HepG2 (cell line): ENCODE data around the gene TMPO. TPM values are rescaled to one million over a fixed set of nuclear protein-coding genes. Genes with fewer than 3 reads are reported as not detected.

Experiments
- ATAC-seq: fragments of 200-7000 bp; cut with Tn5 transposase; 3 replicates; pipeline ENCODE4 v1.9.1; 2020; ENCODE audit warnings: mild to moderate bottlenecking, moderate library complexity
- BruUV-seq: library from RNA; stranded (reverse); fragments of 400-500 nt; replicated peaks from 2 replicates; lab custom pipeline; 2021; lab: Mats Ljungman, UMichigan
- CTCF ChIA-PET: fragments of 300-600 bp; formaldehyde crosslinking; extraction: SDS; loops from one replicate; lab custom pipeline; 2021; ENCODE audit warnings: low total read pairs, inconsistent platforms, low intra/inter-chr PET ratio; lab: Yijun Ruan, JAX
- POLR2A ChIA-PET: fragments of 350-600 bp; sonication (Branson Sonifier 250); formaldehyde crosslinking; loops from one replicate; lab custom pipeline; 2020; ENCODE audit warnings: antibody characterized with exemption, inconsistent platforms; lab: Yijun Ruan, JAX
- DNase-seq: peaks from one replicate; pipeline ENCODE4 v3.0.0-alpha.2; 2015; ENCODE audit warnings: low spot score
- FAIRE-seq: peaks from 3 replicates; lab custom pipeline; 2011; peaks lifted over from hg19 to GRCh38; lab: Jason Lieb, UNC
- H2AFZ ChIP-seq: one replicate; pipeline ENCODE4 v1.6.1; 2011; ENCODE audit warnings: low read length, inconsistent platforms
- H3K27ac ChIP-seq: fragments of 300-600 bp; 3 replicates; pipeline ENCODE4 v1.8.0; 2011; ENCODE audit warnings: mixed run types, mild to moderate bottlenecking, mixed read lengths, low read length, inconsistent platforms; ENCODE audit not compliant: insufficient read depth; ENCODE audit errors: extremely low read length
- H3K27me3 ChIP-seq, 2 experiments: fragments of 200-600 bp in 1 of 2; 2 replicates in 1 of 2; 3 replicates in 1 of 2; pipeline versions ENCODE4 v1.6.0 to v1.8.0; 2011; ENCODE audit warnings: low read length in 2 of 2, mild to moderate bottlenecking in 2 of 2, moderate library complexity in 2 of 2, inconsistent platforms in 1 of 2; ENCODE audit not compliant: insufficient read depth in 2 of 2, control insufficient read depth in 1 of 2
- H3K36me3 ChIP-seq, 2 experiments: fragments of 200-600 bp in 1 of 2; replicated peaks in 1 of 2; 2 replicates in 1 of 2; 3 replicates in 1 of 2; pipeline versions ENCODE4 v1.5.1 to v1.8.0; 2011; ENCODE audit warnings: low read length in 2 of 2, inconsistent platforms in 1 of 2; ENCODE audit not compliant: insufficient read depth in 2 of 2, control insufficient read depth in 1 of 2
- H3K4me1 ChIP-seq: 2 replicates; pipeline ENCODE4 v1.5.1; 2012; ENCODE audit warnings: low read length, inconsistent platforms; ENCODE audit not compliant: insufficient read depth
- H3K4me2 ChIP-seq: 2 replicates; pipeline ENCODE4 v1.6.0; 2011; ENCODE audit warnings: low read depth, low read length, inconsistent platforms
- H3K4me3 ChIP-seq, 3 experiments: fragments of 200-600 bp in 1 of 3; sonication (generic), shearing (Covaris generic) in 1 of 3; replicated peaks in 1 of 3; 2 replicates each; pipeline ENCODE4 v1.5.1; 2011 to 2016; ENCODE audit warnings: low read length in 3 of 3, inconsistent platforms in 2 of 3, low read depth in 2 of 3, mild to moderate bottlenecking in 2 of 3, control low read depth in 1 of 3, mixed read lengths in 1 of 3; ENCODE audit not compliant: insufficient read depth in 1 of 3
- H3K79me2 ChIP-seq: one replicate; pipeline ENCODE4 v1.6.1; 2011; ENCODE audit warnings: low read length, inconsistent platforms; ENCODE audit not compliant: insufficient read depth
- H3K9ac ChIP-seq: 2 replicates; pipeline ENCODE4 v1.6.0; 2011; ENCODE audit warnings: mild to moderate bottlenecking, low read depth, low read length, inconsistent platforms; ENCODE audit not compliant: insufficient read depth
- H3K9me3 ChIP-seq: 2 replicates; pipeline ENCODE4 v1.5.1; 2012; ENCODE audit warnings: mild to moderate bottlenecking, low read length
- H4K20me1 ChIP-seq: 2 replicates; pipeline ENCODE4 v1.6.0; 2011; ENCODE audit warnings: inconsistent platforms, mild to moderate bottlenecking, low read length, moderate library complexity; ENCODE audit not compliant: insufficient read depth
- HDAC1 ChIP-seq: sonication (generic); formaldehyde crosslinking; IDR thresholded peaks from 2 replicates; pipeline ENCODE4 v1.5.1; 2020; ENCODE audit warnings: mild to moderate bottlenecking, missing genetic modification reagents
- KMT2B ChIP-seq: IDR thresholded peaks from 2 replicates; pipeline ENCODE4 v1.6.1; 2016; ENCODE audit warnings: missing genetic modification reagents, missing compliant biosample characterization
- ZBTB3 ChIP-seq: sonication (generic); formaldehyde crosslinking; IDR thresholded peaks from 2 replicates; pipeline ENCODE4 v1.4.0; 2020; ENCODE audit warnings: low read depth, mild to moderate bottlenecking, moderate library complexity, missing genetic modification reagents, borderline replicate concordance
- ZFP36L1 ChIP-seq: sonication (generic); formaldehyde crosslinking; IDR thresholded peaks from 2 replicates; pipeline ENCODE4 v1.8.0; 2022; ENCODE audit warnings: mild to moderate bottlenecking, missing genetic modification reagents, moderate library complexity
- ZNF558 ChIP-seq: sonication (generic); formaldehyde crosslinking; IDR thresholded peaks from 2 replicates; pipeline ENCODE4 v1.9.0; 2022; ENCODE audit warnings: mild to moderate bottlenecking, missing genetic modification reagents, borderline replicate concordance
- WGBS: methylation state at CpG from one replicate; pipeline ENCODE4 v1.1.6; 2017; ENCODE audit warnings: low lambda C conversion rate; 5-methylcytosine and 5-hydroxymethylcytosine counted together
- in situ Hi-C: cut with HindIII; loops from 2 replicates; pipeline ENCODE4 v1.10.0; 2017; ENCODE audit warnings: low pct_unique_long_range_greater_than_20kb; ENCODE audit not compliant: extremely low pct_ligation_motif_present
- intact Hi-C: fragments of 100-400 bp; cut with micrococcal nuclease; formaldehyde crosslinking; loops from one replicate; pipeline ENCODE4 v1.10.0; 2022; ENCODE audit not compliant: unreplicated experiment
- polyA plus RNA-seq, 8 experiments: library from polyadenylated mRNA; depleted of rRNA in 3 of 8; stranded (reverse) in 7 of 8; unstranded in 1 of 8; fragments of >200 nt; fragmentation: Illumina TruSeq in 4 of 8; extraction: Trizol in 4 of 8; gene quantifications; 2 replicates each; pipeline versions ENCODE4 v1.2.1 to v1.2.3, GENCODE V29; 2011 to 2016; ENCODE audit warnings: low read depth in 4 of 8, missing spikeins in 1 of 8, mixed read lengths in 1 of 8; ENCODE audit not compliant: insufficient read depth in 1 of 8
- total RNA-seq, 5 experiments: library from RNA; depleted of rRNA; stranded (reverse); fragments of >200 nt; fragmentation: Illumina TruSeq; extraction: Trizol; gene quantifications; 2 replicates each; pipeline ENCODE4 v1.2.3, GENCODE V29; 2016; ENCODE audit warnings: low read depth in 1 of 5
- TF ChIP-seq, protein P1 (sequence below): sonication (generic); formaldehyde crosslinking; IDR thresholded peaks from 2 replicates; pipeline ENCODE4 v1.4.0; 2020; ENCODE audit warnings: missing genetic modification reagents, mild to moderate bottlenecking, borderline replicate concordance
- TF ChIP-seq, protein P2 (sequence below): sonication (generic); formaldehyde crosslinking; IDR thresholded peaks from 2 replicates; pipeline ENCODE4 v1.4.0; 2020; ENCODE audit warnings: missing genetic modification reagents, mild to moderate bottlenecking, borderline replicate concordance

Gene TMPO
- total and polyA plus RNA-seq, 2 of the 13 experiments (the other 11 are each of a cell fraction or from before 2014, with no cell fraction given) = 24.2 to 167 TPM

DNA sequence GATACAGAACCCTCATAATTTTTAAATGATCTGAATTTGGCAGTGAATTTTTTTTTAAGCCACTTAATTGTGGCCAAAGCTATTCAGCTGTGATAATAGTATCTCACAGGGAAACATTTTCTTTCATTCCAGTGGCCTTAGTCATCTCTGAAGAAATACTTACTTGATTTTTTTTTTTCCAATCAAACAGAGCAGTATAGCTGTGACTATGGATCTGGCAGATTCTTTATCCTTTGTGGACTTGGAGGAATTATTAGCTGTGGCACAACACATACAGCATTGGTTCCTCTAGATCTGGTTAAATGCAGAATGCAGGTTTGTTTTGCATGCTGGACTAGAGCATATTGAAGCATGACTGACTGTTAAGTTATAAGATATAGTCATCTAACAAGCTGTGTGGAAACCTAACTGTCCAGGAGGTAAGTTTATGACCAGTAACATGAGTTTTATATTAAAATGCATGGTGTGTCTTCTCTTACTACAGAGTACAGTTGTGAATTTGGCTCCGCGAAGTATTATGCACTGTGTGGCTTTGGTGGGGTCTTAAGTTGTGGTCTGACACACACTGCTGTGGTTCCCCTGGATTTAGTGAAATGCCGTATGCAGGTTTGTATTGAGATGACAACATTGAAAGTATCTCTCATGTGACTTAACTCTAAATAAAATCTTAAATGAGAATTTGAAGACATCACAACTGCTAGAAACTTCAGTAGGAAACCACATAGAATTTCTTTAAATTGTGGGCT is 80.0 kb downstream of the TMPO start:
- no peak for FAIRE-seq
- TF ChIP-seq, protein P1, sequence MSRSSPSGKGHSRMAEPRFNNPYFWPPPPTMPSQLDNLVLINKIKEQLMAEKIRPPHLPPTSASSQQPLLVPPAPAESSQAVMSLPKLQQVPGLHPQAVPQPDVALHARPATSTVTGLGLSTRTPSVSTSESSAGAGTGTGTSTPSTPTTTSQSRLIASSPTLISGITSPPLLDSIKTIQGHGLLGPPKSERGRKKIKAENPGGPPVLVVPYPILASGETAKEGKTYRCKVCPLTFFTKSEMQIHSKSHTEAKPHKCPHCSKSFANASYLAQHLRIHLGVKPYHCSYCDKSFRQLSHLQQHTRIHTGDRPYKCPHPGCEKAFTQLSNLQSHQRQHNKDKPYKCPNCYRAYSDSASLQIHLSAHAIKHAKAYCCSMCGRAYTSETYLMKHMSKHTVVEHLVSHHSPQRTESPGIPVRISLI (CRISPR knock-in tag) = 0 out of 2 replicates have a peak, but pooled peaks have one; percentile 29
- TF ChIP-seq KMT2B (CRISPR knock-in tag) (no peak), ZFP36L1 (no peak), HDAC1 (0 out of 2 replicates have a peak, but pooled peaks have one; percentile 21), ZNF558 (0 out of 2 replicates have a peak, but pooled peaks have one; percentile 49), ZBTB3 (no peak)
- TF ChIP-seq, protein P2, sequence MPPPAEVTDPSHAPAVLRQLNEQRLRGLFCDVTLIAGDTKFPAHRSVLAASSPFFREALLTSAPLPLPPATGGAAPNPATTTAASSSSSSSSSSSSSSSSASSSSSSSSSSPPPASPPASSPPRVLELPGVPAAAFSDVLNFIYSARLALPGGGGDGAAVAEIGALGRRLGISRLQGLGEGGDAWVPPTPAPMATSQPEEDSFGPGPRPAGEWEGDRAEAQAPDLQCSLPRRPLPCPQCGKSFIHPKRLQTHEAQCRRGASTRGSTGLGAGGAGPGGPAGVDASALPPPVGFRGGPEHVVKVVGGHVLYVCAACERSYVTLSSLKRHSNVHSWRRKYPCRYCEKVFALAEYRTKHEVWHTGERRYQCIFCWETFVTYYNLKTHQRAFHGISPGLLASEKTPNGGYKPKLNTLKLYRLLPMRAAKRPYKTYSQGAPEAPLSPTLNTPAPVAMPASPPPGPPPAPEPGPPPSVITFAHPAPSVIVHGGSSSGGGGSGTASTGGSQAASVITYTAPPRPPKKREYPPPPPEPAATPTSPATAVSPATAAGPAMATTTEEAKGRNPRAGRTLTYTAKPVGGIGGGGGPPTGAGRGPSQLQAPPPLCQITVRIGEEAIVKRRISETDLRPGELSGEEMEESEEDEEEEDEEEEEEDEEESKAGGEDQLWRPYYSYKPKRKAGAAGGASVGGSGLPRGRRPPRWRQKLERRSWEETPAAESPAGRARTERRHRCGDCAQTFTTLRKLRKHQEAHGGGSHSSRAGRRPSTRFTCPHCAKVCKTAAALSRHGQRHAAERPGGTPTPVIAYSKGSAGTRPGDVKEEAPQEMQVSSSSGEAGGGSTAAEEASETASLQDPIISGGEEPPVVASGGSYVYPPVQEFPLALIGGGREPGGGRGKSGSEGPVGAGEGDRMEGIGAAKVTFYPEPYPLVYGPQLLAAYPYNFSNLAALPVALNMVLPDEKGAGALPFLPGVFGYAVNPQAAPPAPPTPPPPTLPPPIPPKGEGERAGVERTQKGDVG (CRISPR knock-in tag) = no peak
- 57% methylated on average over 3 of the region's 3 CpGs for WGBS

More for the DNA sequence above, 80.0 kb downstream of the TMPO start:
- CTCF ChIA-PET = interaction anchor here (1.0 kb wide), 1 partner anchor 29 kb away, joined by 3 read pairs; no protein-coding TSS in a partner anchor
- Histone ChIP-seq H3K9ac (peak overlapping the region; percentile 99), H4K20me1 (peaks cover 27% of the 10 kb centered on the region), H3K4me1 (peaks cover 47% of the 10 kb centered on the region), H3K27me3 (no peaks in the 10 kb centered on the region; a peak in 1 of 5 replicates), H3K4me2 (peak overlapping the region; percentile 89), H3K36me3 (peaks cover 14 to 37% of the 10 kb centered on the region in 2 experiments), H3K79me2 (peaks cover 48% of the 10 kb centered on the region), H2AFZ (no peak overlapping the region), H3K4me3 (peak overlapping the region; percentile 88 to 98 (median 97); a peak in 5 of 6 replicates), H3K9me3 (no peaks in the 10 kb centered on the region), H3K27ac (no peak overlapping the region)
- no peak for ATAC-seq
- peak; percentile 29 for DNase-seq
- POLR2A ChIA-PET = interaction anchor here (2.3 to 3.3 kb wide), 3 partner anchors 8 to 74 kb away, joined by 4 to 32 read pairs (median 21); partner anchors contain the start of genes APAF1 and IKBIP
- in situ Hi-C loops (no loop called here), intact Hi-C loops (loop anchor here (2.0 kb wide), 2 partner anchors 29 to 59 kb away; no protein-coding TSS in a partner anchor)
- no TSS peak for BruUV-seq
